H1 (cell line): ENCODE results near the gene SNAPIN. TPM values are rescaled to one million over a fixed set of nuclear protein-coding genes. Genes with fewer than 3 reads are reported as not detected.
"Not testable (repeated sequence)": the region's sequence is repeated elsewhere in the genome, so short reads cannot be mapped to it uniquely, and the experiment has no call there.

Experiments
- CTCF ChIA-PET: fragments of 300-600 bp; sonication (Branson Sonifier 250); formaldehyde crosslinking; loops from one replicate; lab custom pipeline; 2021; ENCODE audit not compliant: partially characterized antibody; lab: Charles Lee
- POLR2A ChIA-PET: fragments of 300-600 bp; sonication (Branson Sonifier 250); formaldehyde crosslinking; loops from one replicate; lab custom pipeline; 2021; ENCODE audit warnings: inconsistent platforms; ENCODE audit not compliant: partially characterized antibody; lab: Charles Lee
- DNase-seq, 2 experiments: peaks; one replicate each; pipeline versions ENCODE4 v3.0.0 to v3.0.0-alpha.2; 2010 to 2022; ENCODE audit warnings: low spot score in 2 of 2, low read depth in 1 of 2, mixed read lengths in 1 of 2
- FAIRE-seq: peaks from 2 replicates; lab custom pipeline; 2011; peaks lifted over from hg19 to GRCh38; lab: Jason Lieb, UNC
- H2AFZ ChIP-seq: 2 replicates; pipeline ENCODE4 v1.8.1; 2012; ENCODE audit warnings: low read length, inconsistent platforms
- H2AK5ac ChIP-seq: 2 replicates; pipeline ENCODE4 v1.6.1; 2013; ENCODE audit warnings: low read depth, low read length
- H2BK120ac ChIP-seq: replicated peaks from 2 replicates; pipeline ENCODE3; 2013; ENCODE audit warnings: low read depth, low read length, inconsistent platforms
- H2BK12ac ChIP-seq: 2 replicates; pipeline ENCODE4 v1.6.1; 2013; ENCODE audit warnings: low read depth, low read length
- H2BK15ac ChIP-seq: 2 replicates; pipeline ENCODE4 v1.6.1; 2013; ENCODE audit warnings: low read length
- H2BK20ac ChIP-seq: 2 replicates; pipeline ENCODE4 v1.6.1; 2013; ENCODE audit warnings: low read length
- H2BK5ac ChIP-seq: 2 replicates; pipeline ENCODE4 v1.6.1; 2013; ENCODE audit warnings: low read depth, low read length
- H3K14ac ChIP-seq: 2 replicates; pipeline ENCODE4 v1.6.1; 2013; ENCODE audit warnings: inconsistent platforms; ENCODE audit not compliant: insufficient read length
- H3K18ac ChIP-seq: 2 replicates; pipeline ENCODE4 v1.6.1; 2013; ENCODE audit warnings: low read length; ENCODE audit errors: extremely low read depth
- H3K23ac ChIP-seq: 2 replicates; pipeline ENCODE4 v1.6.1; 2013; ENCODE audit warnings: inconsistent platforms; ENCODE audit not compliant: insufficient read length
- H3K23me2 ChIP-seq: 2 replicates; pipeline ENCODE4 v1.6.1; 2013; ENCODE audit warnings: low read depth, low read length
- H3K27ac ChIP-seq: 2 replicates; pipeline ENCODE4 v1.6.1; 2011; ENCODE audit warnings: low read depth, low read length, inconsistent platforms
- H3K27me3 ChIP-seq, 4 experiments: replicated peaks in 1 of 4; 1 replicate in 1 of 4; 2 replicates in 3 of 4; pipeline versions ENCODE4 v1.6.1 to v1.8.1; 2011 to 2013; ENCODE audit warnings: low read length in 3 of 4, mild to moderate bottlenecking in 3 of 4, inconsistent platforms in 2 of 4, mixed read lengths in 2 of 4, moderate library complexity in 1 of 4; ENCODE audit not compliant: control insufficient read depth in 3 of 4, insufficient read depth in 3 of 4; ENCODE audit errors: extremely low read depth in 1 of 4
- H3K36me3 ChIP-seq, 4 experiments: 2 replicates each; pipeline versions ENCODE4 v1.6.1 to v1.8.1; 2011 to 2013; ENCODE audit warnings: mild to moderate bottlenecking in 4 of 4, low read length in 3 of 4, moderate library complexity in 2 of 4, control low read depth in 1 of 4, inconsistent platforms in 1 of 4; ENCODE audit not compliant: insufficient read depth in 4 of 4, control insufficient read depth in 2 of 4
- H3K4ac ChIP-seq: replicated peaks from 2 replicates; pipeline ENCODE3; 2013; ENCODE audit warnings: low read length, low read depth, mixed read lengths, inconsistent platforms; ENCODE audit not compliant: insufficient read length
- H3K4me1 ChIP-seq, 4 experiments: replicated peaks in 1 of 4; 1 replicate in 1 of 4; 2 replicates in 3 of 4; pipeline versions ENCODE4 v1.6.1 to v1.8.1; 2011 to 2013; ENCODE audit warnings: low read length in 3 of 4, inconsistent platforms in 2 of 4, mixed read lengths in 1 of 4; ENCODE audit not compliant: insufficient read depth in 4 of 4, control insufficient read depth in 3 of 4
- H3K4me2 ChIP-seq, 2 experiments: 2 replicates each; pipeline versions ENCODE4 v1.6.1 to v1.8.1; 2011 to 2013; ENCODE audit warnings: low read depth in 2 of 2, low read length in 2 of 2, control low read depth in 1 of 2, inconsistent platforms in 1 of 2, mild to moderate bottlenecking in 1 of 2; ENCODE audit not compliant: insufficient read depth in 1 of 2
- H3K4me3 ChIP-seq, 4 experiments: fragments of 200-600, 300-600 bp in 1 of 4; sonication (generic), shearing (Covaris generic), sonication (Bioruptor Twin) in 1 of 4; 2 replicates each; pipeline versions ENCODE4 v1.5.1 to v1.8.1; 2011 to 2016; ENCODE audit warnings: low read length in 4 of 4, low read depth in 3 of 4, control low read depth in 2 of 4, inconsistent platforms in 2 of 4, mild to moderate bottlenecking in 2 of 4, mixed read lengths in 1 of 4, moderate library complexity in 1 of 4; ENCODE audit not compliant: insufficient read depth in 2 of 4; ENCODE audit errors: extremely low read depth in 1 of 4
- H3K56ac ChIP-seq: replicated peaks from 2 replicates; pipeline ENCODE3; 2013; ENCODE audit warnings: low read depth, mild to moderate bottlenecking, mixed read lengths, low read length, inconsistent platforms; ENCODE audit not compliant: insufficient read length
- H3K79me1 ChIP-seq: 2 replicates; pipeline ENCODE4 v1.6.1; 2013; ENCODE audit warnings: low read depth, low read length, control low read depth
- H3K79me2 ChIP-seq, 2 experiments: 2 replicates each; pipeline versions ENCODE4 v1.6.1 to v1.8.1; 2012 to 2013; ENCODE audit warnings: low read length in 2 of 2, mild to moderate bottlenecking in 2 of 2, inconsistent platforms in 1 of 2; ENCODE audit not compliant: insufficient read depth in 2 of 2, control insufficient read depth in 1 of 2
- H3K9ac ChIP-seq, 4 experiments: replicated peaks in 1 of 4; 1 replicate in 1 of 4; 2 replicates in 3 of 4; pipeline versions ENCODE4 v1.6.1 to v1.8.1; 2011 to 2013; ENCODE audit warnings: low read depth in 3 of 4, low read length in 3 of 4, control low read depth in 2 of 4, mild to moderate bottlenecking in 2 of 4, moderate library complexity in 2 of 4, inconsistent platforms in 1 of 4; ENCODE audit errors: extremely low read depth in 1 of 4
- H3K9me3 ChIP-seq, 2 experiments: 2 replicates each; pipeline versions ENCODE4 v1.6.1 to v1.8.1; 2012 to 2013; ENCODE audit warnings: mild to moderate bottlenecking in 2 of 2, moderate library complexity in 2 of 2, control low read depth in 1 of 2, inconsistent platforms in 1 of 2, low read depth in 1 of 2, low read length in 1 of 2, mixed read lengths in 1 of 2; ENCODE audit not compliant: insufficient read depth in 2 of 2
- H4K20me1 ChIP-seq, 2 experiments: replicated peaks in 1 of 2; 2 replicates each; pipeline versions ENCODE3 to v1.8.1; 2011 to 2013; ENCODE audit warnings: inconsistent platforms in 2 of 2, low read length in 2 of 2, mild to moderate bottlenecking in 1 of 2; ENCODE audit not compliant: insufficient read depth in 2 of 2, control insufficient read depth in 1 of 2
- H4K5ac ChIP-seq: 2 replicates; pipeline ENCODE4 v1.6.1; 2013; ENCODE audit warnings: low read length, low read depth, mixed read lengths, inconsistent platforms; ENCODE audit not compliant: insufficient read length
- H4K8ac ChIP-seq: 2 replicates; pipeline ENCODE4 v1.8.0; 2013; ENCODE audit warnings: mild to moderate bottlenecking, moderate library complexity, low read length, inconsistent platforms; ENCODE audit not compliant: insufficient read depth; ENCODE audit errors: extremely low read depth
- H4K91ac ChIP-seq: replicated peaks from 2 replicates; pipeline ENCODE3; 2013; ENCODE audit warnings: low read length, mixed read lengths, inconsistent platforms; ENCODE audit not compliant: insufficient read length
- WGBS, 2 experiments: shearing (Covaris generic) in 1 of 2; methylation state at CpG; one replicate each; pipeline versions ENCODE4 v1.1.6 to v1.1.7; 2013 to 2015; ENCODE audit warnings: low lambda C conversion rate in 2 of 2, mixed read lengths in 2 of 2, inconsistent platforms in 1 of 2, low coverage in 1 of 2, missing lambda C conversion rate in 1 of 2; ENCODE audit not compliant: insufficient replicate concordance in 2 of 2, insufficient coverage in 1 of 2, insufficient read length in 1 of 2; ENCODE audit errors: extremely low coverage in 1 of 2, missing lambda C conversion rate in 1 of 2; 5-methylcytosine and 5-hydroxymethylcytosine counted together
- polyA plus RNA-seq, 7 experiments: library from polyadenylated mRNA; depleted of rRNA in 3 of 7; stranded (reverse) in 5 of 7; unstranded in 2 of 7; fragments of >200 nt in 5 of 7; fragments of 200-250 nt in 2 of 7; gene quantifications; 1 replicate in 5 of 7; 2 replicates in 1 of 7; 4 replicates in 1 of 7; pipeline versions ENCODE4 v1.2.1 to v1.2.3, GENCODE V29; 2011 to 2013; ENCODE audit warnings: missing spikeins in 2 of 7, mixed read lengths in 2 of 7
- total RNA-seq: library from RNA; stranded (reverse); fragmentation: NEBNext Ultra II Directional; extraction: Animal tissue kit (Norgen Biotek cat#: 25700); gene quantifications from 2 replicates; pipeline ENCODE4 v1.2.1, GENCODE V29; 2021

Gene SNAPIN
- total and polyA plus RNA-seq, 2 of the 8 experiments (the other 6 are each of a cell fraction or from before 2014, with no cell fraction given), result 25.7 to 31.1 TPM

DNA sequence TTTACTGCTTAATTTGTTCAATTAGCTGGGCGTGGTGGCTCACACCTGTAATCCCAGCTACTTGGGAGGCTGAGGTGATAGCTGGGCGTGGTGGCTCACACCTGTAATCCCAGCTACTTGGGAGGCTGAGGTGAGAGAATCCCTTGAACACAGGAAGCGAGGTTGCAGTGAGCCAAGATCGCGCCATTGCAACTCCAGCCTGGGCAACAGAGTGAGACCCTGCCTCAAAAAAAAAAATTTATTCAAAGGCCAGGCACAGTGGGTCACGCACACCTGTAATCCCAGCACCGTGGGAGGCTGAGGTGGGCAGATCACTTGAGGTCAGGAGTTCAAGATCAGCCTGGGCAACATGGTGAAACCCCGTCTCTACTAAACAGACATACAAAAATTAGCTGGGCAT lies 10.2 kb downstream of the SNAPIN start:
- not testable (repeated sequence) for H3K4ac ChIP-seq, H3K4me2 ChIP-seq, H3K27ac ChIP-seq, H3K79me1 ChIP-seq, H2AK5ac ChIP-seq, DNase-seq, H3K9me3 ChIP-seq, H3K14ac ChIP-seq, H4K5ac ChIP-seq, H3K56ac ChIP-seq, H4K91ac ChIP-seq, H3K23ac ChIP-seq, H3K27me3 ChIP-seq, H3K18ac ChIP-seq, H2BK5ac ChIP-seq, H2BK15ac ChIP-seq, H3K4me1 ChIP-seq, H4K8ac ChIP-seq, H2BK12ac ChIP-seq, FAIRE-seq, H4K20me1 ChIP-seq, H3K9ac ChIP-seq, H2AFZ ChIP-seq, H3K4me3 ChIP-seq, H3K23me2 ChIP-seq, H2BK20ac ChIP-seq, H2BK120ac ChIP-seq
- Histone ChIP-seq H3K36me3 (peaks cover 49 to 60% (median 59%) of the 10 kb centered on the region in 4 experiments), H3K79me2 (peaks cover 11 to 32% of the 10 kb centered on the region in 2 experiments)
- CTCF ChIA-PET, result interaction anchor here (0.6 to 2.5 kb wide), 2 partner anchors 9 to 288 kb away, joined by 3 to 6 read pairs; partner anchors contain the start of gene NPR1
- POLR2A ChIA-PET, result interaction anchor here (0.6 to 19.8 kb wide), 9 partner anchors 8 to 353 kb away, joined by 3 to 343 read pairs (median 5); partner anchors contain the start of gene SNAPIN
- WGBS, 2 experiments, result 89% methylated on average over 8 of the region's 8 CpGs; no CpG with 5 or more reads in 1 of the 2 experiments
